Measurements from ENCODE around the gene HDAC11. TPM values are rescaled to one million over a fixed set of nuclear protein-coding genes. Genes with fewer than 3 reads are reported as not detected.

Gene HDAC11
- total RNA-seq, 1 donor from 2014 or later: 14.4 TPM

DNA sequence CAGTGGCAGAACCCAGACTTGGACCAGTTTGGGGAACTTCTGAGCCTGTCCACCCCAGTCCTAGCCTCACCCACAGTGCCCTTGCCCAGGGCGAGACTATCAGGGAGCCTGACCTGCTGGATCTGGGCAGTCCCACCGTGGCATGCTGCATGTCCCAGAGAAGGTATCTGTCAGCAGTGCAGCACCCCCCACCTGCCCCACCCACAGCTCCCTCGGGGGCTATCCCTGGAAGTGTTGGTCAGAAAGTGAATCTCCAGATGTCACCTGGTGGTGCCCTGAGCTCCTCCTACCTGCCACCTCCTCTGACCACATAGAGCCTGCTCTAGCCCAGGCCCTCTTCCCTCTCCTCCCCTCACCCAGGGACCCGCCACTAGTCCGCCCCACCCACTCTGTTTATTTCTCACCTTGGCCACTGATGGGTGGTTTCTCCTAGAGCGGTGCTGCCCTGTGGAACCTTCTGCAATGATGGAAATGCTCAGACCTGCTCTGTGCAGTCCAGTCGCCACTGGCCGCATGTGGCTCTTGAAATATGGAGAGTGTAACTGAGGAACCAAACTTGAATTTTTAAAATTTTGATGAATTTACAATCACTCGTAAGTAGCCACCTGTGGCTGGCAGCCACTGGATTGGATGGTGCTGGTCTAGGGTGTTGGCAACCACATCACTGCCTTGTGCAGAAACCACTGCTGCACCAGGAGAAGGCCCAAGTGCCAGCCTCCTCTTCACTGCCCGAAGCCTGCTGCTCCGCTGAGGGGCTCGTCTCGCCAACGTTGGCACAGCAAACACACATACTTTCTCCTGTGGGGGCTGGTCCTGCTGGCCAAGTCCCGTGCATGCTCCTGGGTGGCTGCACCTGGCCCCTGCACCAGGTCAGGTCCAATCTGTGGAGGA, 13.1 kb downstream of the HDAC11 start:
- peaks cover 5% of the 10 kb centered on the region for H3K36me3 Mint-ChIP-seq (ENCODE audit: insufficient read depth)
- DNase-seq (ENCODE audit: low spot score, unreplicated experiment): no peak
- H3K27ac Mint-ChIP-seq: no peak overlapping the region
- no peaks in the 10 kb centered on the region for H3K27me3 Mint-ChIP-seq
- TF ChIP-seq CTCF (IDR thresholded peaks at IDR 0.05; ENCODE audit: unreplicated experiment): no peak
- no peaks in the 10 kb centered on the region for H3K9me3 Mint-ChIP-seq (ENCODE audit: low read depth)
- no peaks in the 10 kb centered on the region for H3K4me1 Mint-ChIP-seq (ENCODE audit: low read depth)
- no peak overlapping the region for H3K4me3 Mint-ChIP-seq (ENCODE audit: low read depth)

DNA sequence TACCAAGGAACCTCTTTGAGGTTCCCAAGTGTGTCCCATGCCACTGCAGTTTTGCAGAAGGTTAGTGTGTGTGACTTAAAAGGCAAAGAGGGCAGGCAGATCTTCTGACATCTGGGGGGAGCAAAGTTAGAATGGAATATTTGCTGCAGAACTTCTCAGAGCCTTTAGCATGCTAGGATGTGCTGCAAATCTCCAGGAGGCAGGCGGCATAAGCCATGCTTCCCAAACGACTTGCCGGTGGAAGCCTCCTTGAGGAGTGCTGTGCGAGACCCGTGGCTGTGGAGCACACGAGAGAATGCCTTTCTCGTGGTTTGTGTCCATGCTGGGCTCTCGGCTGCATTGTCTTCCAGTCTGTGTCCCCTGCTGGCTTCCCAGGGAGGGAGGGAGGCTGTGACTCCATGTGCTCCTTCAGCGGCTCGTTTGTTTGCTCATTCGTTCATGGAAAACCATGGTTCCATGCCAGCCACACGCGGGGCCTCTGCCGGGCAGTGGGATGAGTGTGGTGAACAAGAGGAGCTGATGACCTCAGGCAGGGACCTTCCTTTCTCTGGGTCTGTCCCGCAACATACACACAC, 13.8 kb downstream of the HDAC11 start:
- no peak overlapping the region for H3K4me3 Mint-ChIP-seq (ENCODE audit: low read depth)
- no peak for TF ChIP-seq CTCF (IDR thresholded peaks at IDR 0.05; ENCODE audit: unreplicated experiment)
- H3K27me3 Mint-ChIP-seq: no peaks in the 10 kb centered on the region
- H3K36me3 Mint-ChIP-seq (ENCODE audit: insufficient read depth): peaks cover 5% of the 10 kb centered on the region
- no peak for DNase-seq (ENCODE audit: low spot score, unreplicated experiment)
- no peaks in the 10 kb centered on the region for H3K4me1 Mint-ChIP-seq (ENCODE audit: low read depth)
- H3K9me3 Mint-ChIP-seq (ENCODE audit: low read depth): no peaks in the 10 kb centered on the region
- no peak overlapping the region for H3K27ac Mint-ChIP-seq

DNA sequence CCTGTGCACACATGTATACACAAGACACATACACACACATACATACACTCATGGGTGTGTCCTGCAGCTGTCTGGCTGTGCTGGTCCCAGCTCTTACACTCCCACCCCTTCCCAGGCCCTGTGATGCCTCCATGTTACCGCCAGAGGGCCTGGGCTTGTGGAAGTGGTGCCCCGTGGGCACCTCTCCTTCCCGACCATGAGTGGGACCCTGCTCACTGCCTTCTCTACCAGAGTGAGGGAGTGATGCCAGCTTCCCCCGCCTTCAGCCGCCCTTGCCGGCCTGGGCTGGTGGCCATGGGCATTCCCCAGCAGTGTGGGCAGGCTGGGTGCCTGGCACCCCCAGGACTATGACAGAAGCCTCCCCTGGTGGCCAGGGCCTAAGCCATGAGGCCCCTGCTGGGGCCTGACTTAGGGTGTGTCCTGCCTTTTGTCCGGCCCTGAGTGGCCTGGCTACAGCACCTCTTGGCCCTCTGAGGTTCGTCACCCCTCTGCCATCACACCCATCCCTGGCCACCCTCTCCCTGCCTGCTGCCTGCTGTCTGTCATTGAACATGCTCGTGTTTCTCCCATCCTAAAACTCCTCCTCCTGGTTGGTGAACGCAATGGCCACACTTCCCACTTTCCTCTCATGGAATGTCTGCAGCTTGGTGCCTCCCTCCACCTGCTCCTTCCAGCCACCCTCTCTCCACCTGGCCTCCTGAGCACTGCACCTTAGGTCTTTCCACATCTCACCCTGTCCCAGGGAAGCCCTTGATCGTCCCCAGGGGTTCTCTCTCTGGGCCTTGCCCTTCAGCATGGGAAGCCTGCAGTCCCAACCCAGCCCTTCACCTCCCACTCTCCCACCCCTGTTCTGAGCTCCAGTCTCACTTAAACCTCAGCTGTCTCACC, 14.6 kb downstream of the HDAC11 start:
- no peaks in the 10 kb centered on the region for H3K4me1 Mint-ChIP-seq (ENCODE audit: low read depth)
- no peaks in the 10 kb centered on the region for H3K27me3 Mint-ChIP-seq
- peak; percentile 58 for TF ChIP-seq CTCF (IDR thresholded peaks at IDR 0.05; ENCODE audit: unreplicated experiment)
- peaks cover 2% of the 10 kb centered on the region for H3K36me3 Mint-ChIP-seq (ENCODE audit: insufficient read depth)
- no peak overlapping the region for H3K27ac Mint-ChIP-seq
- no peak for DNase-seq (ENCODE audit: low spot score, unreplicated experiment)
- no peak overlapping the region for H3K4me3 Mint-ChIP-seq (ENCODE audit: low read depth)
- H3K9me3 Mint-ChIP-seq (ENCODE audit: low read depth): no peaks in the 10 kb centered on the region

DNA sequence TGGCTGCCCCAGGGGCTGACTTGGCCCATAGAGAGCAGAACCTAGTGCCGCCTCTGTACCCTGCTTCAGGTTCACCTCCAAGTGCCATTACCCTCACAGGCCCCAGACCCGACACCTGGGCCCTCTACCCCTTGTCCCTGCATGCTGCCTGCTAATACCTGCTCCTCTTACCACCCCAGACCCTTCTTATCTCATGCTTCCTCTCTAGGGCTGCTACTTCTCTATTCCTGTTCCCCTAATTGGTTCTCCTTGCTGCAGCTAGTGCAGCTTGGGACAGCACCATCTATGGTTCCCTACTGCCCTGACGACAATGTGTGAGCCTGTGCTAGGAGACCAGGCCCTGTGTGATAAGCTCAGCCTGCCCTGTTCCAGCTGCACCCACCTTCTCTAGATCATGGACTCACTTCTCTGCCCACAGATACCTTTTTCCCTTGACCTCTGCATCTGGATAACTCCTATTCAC, 15.3 kb downstream of the HDAC11 start:
- no peak for DNase-seq (ENCODE audit: low spot score, unreplicated experiment)

More for the DNA sequence above, 15.3 kb downstream of the HDAC11 start:
- no peak for TF ChIP-seq CTCF (IDR thresholded peaks at IDR 0.05; ENCODE audit: unreplicated experiment)
- Mint-ChIP-seq H3K36me3 (ENCODE audit: insufficient read depth) (no peaks in the 10 kb centered on the region), H3K27me3 (no peaks in the 10 kb centered on the region), H3K27ac (no peak overlapping the region), H3K9me3 (ENCODE audit: low read depth) (no peaks in the 10 kb centered on the region), H3K4me3 (ENCODE audit: low read depth) (no peak overlapping the region), H3K4me1 (ENCODE audit: low read depth) (no peaks in the 10 kb centered on the region)
